ENCODE data around the gene ATP2B2.

DNA sequence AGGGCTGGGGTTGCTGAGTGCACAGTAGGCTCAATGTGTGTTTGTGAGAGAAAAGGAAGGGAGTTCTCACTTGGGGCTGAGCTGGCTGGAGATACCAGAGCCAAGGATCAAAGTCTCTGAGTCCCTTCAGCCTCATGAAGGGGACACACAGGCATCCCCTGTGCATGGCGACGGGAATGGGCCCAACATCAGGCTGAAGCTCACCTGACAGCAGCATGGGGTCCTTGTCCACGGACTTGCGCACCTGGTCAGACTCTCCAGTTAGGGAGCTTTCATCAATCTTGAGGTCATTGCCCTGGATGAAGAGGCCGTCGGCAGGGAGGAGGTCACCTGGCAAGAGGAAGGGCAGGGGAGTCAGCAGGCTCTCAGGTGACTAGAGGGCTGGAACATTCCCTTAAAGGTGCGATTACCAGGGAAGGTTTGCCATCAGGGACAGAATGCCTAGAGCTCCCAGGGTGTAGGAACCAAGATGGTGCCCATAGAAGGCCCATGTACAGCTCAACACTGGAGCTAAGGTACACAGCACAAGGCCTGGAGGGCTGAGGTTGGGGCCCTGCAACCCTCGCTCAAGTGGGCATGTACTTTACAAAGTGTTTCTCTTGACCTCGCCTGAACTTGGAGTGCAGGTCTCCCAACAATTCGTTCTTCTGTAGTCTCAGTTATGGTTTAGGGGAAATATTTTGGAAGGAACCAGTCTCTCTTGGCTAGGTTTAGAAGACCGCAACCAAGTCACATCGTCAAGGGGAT is 104.5 kb downstream of the ATP2B2 start:
- TF ChIP-seq POLR2A (IDR thresholded peaks at IDR 0.05), result no peak
- TF ChIP-seq, protein P1, sequence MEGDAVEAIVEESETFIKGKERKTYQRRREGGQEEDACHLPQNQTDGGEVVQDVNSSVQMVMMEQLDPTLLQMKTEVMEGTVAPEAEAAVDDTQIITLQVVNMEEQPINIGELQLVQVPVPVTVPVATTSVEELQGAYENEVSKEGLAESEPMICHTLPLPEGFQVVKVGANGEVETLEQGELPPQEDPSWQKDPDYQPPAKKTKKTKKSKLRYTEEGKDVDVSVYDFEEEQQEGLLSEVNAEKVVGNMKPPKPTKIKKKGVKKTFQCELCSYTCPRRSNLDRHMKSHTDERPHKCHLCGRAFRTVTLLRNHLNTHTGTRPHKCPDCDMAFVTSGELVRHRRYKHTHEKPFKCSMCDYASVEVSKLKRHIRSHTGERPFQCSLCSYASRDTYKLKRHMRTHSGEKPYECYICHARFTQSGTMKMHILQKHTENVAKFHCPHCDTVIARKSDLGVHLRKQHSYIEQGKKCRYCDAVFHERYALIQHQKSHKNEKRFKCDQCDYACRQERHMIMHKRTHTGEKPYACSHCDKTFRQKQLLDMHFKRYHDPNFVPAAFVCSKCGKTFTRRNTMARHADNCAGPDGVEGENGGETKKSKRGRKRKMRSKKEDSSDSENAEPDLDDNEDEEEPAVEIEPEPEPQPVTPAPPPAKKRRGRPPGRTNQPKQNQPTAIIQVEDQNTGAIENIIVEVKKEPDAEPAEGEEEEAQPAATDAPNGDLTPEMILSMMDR (IDR thresholded peaks at IDR 0.05), result no peak
- no peak for TF ChIP-seq POLR2AphosphoS5 (IDR thresholded peaks at IDR 0.05)
- no peak for TF ChIP-seq EP300 (IDR thresholded peaks at IDR 0.05; ENCODE audit: low read depth)

All from transverse colon (tissue), 4 donors.